ENCODE measurements around the gene MEI4.
"Not testable (repeated sequence)": the region's sequence is repeated elsewhere in the genome, so short reads cannot be mapped to it uniquely, and the experiment has no call there.

The MEI4 gene

GRCh38 chr6:77678048-77678447 lies 25.2 kb downstream of the MEI4 start:
- no peak overlapping the region for H3K27ac ChIP-seq (ENCODE audit: low read depth, low read length, severe bottlenecking)
- H3K4me1 ChIP-seq (ENCODE audit: control insufficient read depth, insufficient read depth, low read length, poor library complexity, severe bottlenecking), result no peaks in the 10 kb centered on the region
- no peaks in the 10 kb centered on the region for H3K9me3 ChIP-seq (ENCODE audit: control insufficient read depth, low read length)
- H3K4me3 ChIP-seq (ENCODE audit: extremely low read depth, insufficient read depth, low read length, poor library complexity, severe bottlenecking), result no peak overlapping the region
- no peaks in the 10 kb centered on the region for H3K36me3 ChIP-seq (ENCODE audit: control insufficient read depth, insufficient read depth, low read length)
- WGBS, 2 experiments (ENCODE audit: insufficient coverage in 2 of 2), result 86 to 100% methylated on average over 1 of the region's 4 CpGs

- Histone ChIP-seq H3K27ac (ENCODE audit: low read depth, low read length, severe bottlenecking) (no peak overlapping the region), H3K4me1 (ENCODE audit: control insufficient read depth, insufficient read depth, low read length, poor library complexity, severe bottlenecking) (no peaks in the 10 kb centered on the region), H3K4me3 (ENCODE audit: extremely low read depth, insufficient read depth, low read length, poor library complexity, severe bottlenecking) (no peak overlapping the region), H3K9me3 (ENCODE audit: control insufficient read depth, low read length) (no peaks in the 10 kb centered on the region), H3K36me3 (ENCODE audit: control insufficient read depth, insufficient read depth, low read length) (no peaks in the 10 kb centered on the region)
- whole genome bisulfite sequencing, 2 experiments (ENCODE audit: insufficient coverage in 2 of 2), result no CpG with 5 or more reads among the region's 1 CpG
Observed at GRCh38 chr6:77683515-77683914, 30.7 kb downstream of the MEI4 start.

GRCh38 chr6:77686931-77687330 lies 34.1 kb downstream of the MEI4 start:
- Histone ChIP-seq H3K4me1 (ENCODE audit: control insufficient read depth, insufficient read depth, low read length, poor library complexity, severe bottlenecking) (no peaks in the 10 kb centered on the region), H3K27ac (ENCODE audit: low read depth, low read length, severe bottlenecking) (no peak overlapping the region), H3K9me3 (ENCODE audit: control insufficient read depth, low read length) (no peaks in the 10 kb centered on the region), H3K36me3 (ENCODE audit: control insufficient read depth, insufficient read depth, low read length) (no peaks in the 10 kb centered on the region), H3K4me3 (ENCODE audit: extremely low read depth, insufficient read depth, low read length, poor library complexity, severe bottlenecking) (no peak overlapping the region)
- 100% methylated on average over 1 of the region's 2 CpGs; no CpG with 5 or more reads in 1 of the 2 experiments for WGBS, 2 experiments (ENCODE audit: insufficient coverage in 2 of 2)

GRCh38 chr6:77688649-77689048 lies 35.8 kb downstream of the MEI4 start:
- no peaks in the 10 kb centered on the region for H3K9me3 ChIP-seq (ENCODE audit: control insufficient read depth, low read length)
- no peaks in the 10 kb centered on the region for H3K4me1 ChIP-seq (ENCODE audit: control insufficient read depth, insufficient read depth, low read length, poor library complexity, severe bottlenecking)
- H3K4me3 ChIP-seq (ENCODE audit: extremely low read depth, insufficient read depth, low read length, poor library complexity, severe bottlenecking), result no peak overlapping the region
- H3K36me3 ChIP-seq (ENCODE audit: control insufficient read depth, insufficient read depth, low read length), result no peaks in the 10 kb centered on the region
- WGBS, 2 experiments (ENCODE audit: insufficient coverage in 2 of 2), result 75 to 100% methylated on average over 1 of the region's 1 CpG
- no peak overlapping the region for H3K27ac ChIP-seq (ENCODE audit: low read depth, low read length, severe bottlenecking)

- not testable (repeated sequence) for H3K27ac ChIP-seq (ENCODE audit: low read depth, low read length, severe bottlenecking); H3K4me3 ChIP-seq (ENCODE audit: extremely low read depth, insufficient read depth, low read length, poor library complexity, severe bottlenecking); H3K36me3 ChIP-seq (ENCODE audit: control insufficient read depth, insufficient read depth, low read length); H3K9me3 ChIP-seq (ENCODE audit: control insufficient read depth, low read length); H3K4me1 ChIP-seq (ENCODE audit: control insufficient read depth, insufficient read depth, low read length, poor library complexity, severe bottlenecking)
- 83 to 84% methylated on average over 4 to 6 of the region's 6 CpGs for WGBS, 2 experiments (ENCODE audit: insufficient coverage in 2 of 2)
Observed at GRCh38 chr6:77700095-77700494, 47.3 kb downstream of the MEI4 start.

GRCh38 chr6:77707603-77708002 lies 54.8 kb downstream of the MEI4 start:
- 100% methylated on average over 1 to 2 of the region's 2 CpGs for whole genome bisulfite sequencing, 2 experiments (ENCODE audit: insufficient coverage in 2 of 2)

GRCh38 chr6:77715588-77715987 lies 62.7 kb downstream of the MEI4 start:
- Histone ChIP-seq H3K9me3 (ENCODE audit: control insufficient read depth, low read length) (no peaks in the 10 kb centered on the region), H3K4me3 (ENCODE audit: extremely low read depth, insufficient read depth, low read length, poor library complexity, severe bottlenecking) (no peak overlapping the region), H3K36me3 (ENCODE audit: control insufficient read depth, insufficient read depth, low read length) (no peaks in the 10 kb centered on the region), H3K4me1 (ENCODE audit: control insufficient read depth, insufficient read depth, low read length, poor library complexity, severe bottlenecking) (no peaks in the 10 kb centered on the region), H3K27ac (ENCODE audit: low read depth, low read length, severe bottlenecking) (no peak overlapping the region)
- 93% methylated on average over 2 of the region's 6 CpGs; no CpG with 5 or more reads in 1 of the 2 experiments for WGBS, 2 experiments (ENCODE audit: insufficient coverage in 2 of 2)

More at GRCh38 chr6:77707603-77708002, 54.8 kb downstream of the MEI4 start:
- Histone ChIP-seq H3K4me1 (ENCODE audit: control insufficient read depth, insufficient read depth, low read length, poor library complexity, severe bottlenecking) (no peaks in the 10 kb centered on the region), H3K9me3 (ENCODE audit: control insufficient read depth, low read length) (no peaks in the 10 kb centered on the region), H3K36me3 (ENCODE audit: control insufficient read depth, insufficient read depth, low read length) (no peaks in the 10 kb centered on the region), H3K27ac (ENCODE audit: low read depth, low read length, severe bottlenecking) (no peak overlapping the region), H3K4me3 (ENCODE audit: extremely low read depth, insufficient read depth, low read length, poor library complexity, severe bottlenecking) (no peak overlapping the region)

- 33% methylated on average over 1 of the region's 1 CpG; no CpG with 5 or more reads in 1 of the 2 experiments for WGBS, 2 experiments (ENCODE audit: insufficient coverage in 2 of 2)
- H3K9me3 ChIP-seq (ENCODE audit: control insufficient read depth, low read length), result no peaks in the 10 kb centered on the region
Observed at GRCh38 chr6:77716311-77716710, 63.5 kb downstream of the MEI4 start.

GRCh38 chr6:77736010-77736409 lies 83.2 kb downstream of the MEI4 start:
- H3K27ac ChIP-seq (ENCODE audit: low read depth, low read length, severe bottlenecking); H3K4me1 ChIP-seq (ENCODE audit: control insufficient read depth, insufficient read depth, low read length, poor library complexity, severe bottlenecking); H3K9me3 ChIP-seq (ENCODE audit: control insufficient read depth, low read length); H3K4me3 ChIP-seq (ENCODE audit: extremely low read depth, insufficient read depth, low read length, poor library complexity, severe bottlenecking); H3K36me3 ChIP-seq (ENCODE audit: control insufficient read depth, insufficient read depth, low read length): not testable (repeated sequence)
- 88 to 96% methylated on average over 4 to 13 of the region's 13 CpGs for WGBS, 2 experiments (ENCODE audit: insufficient coverage in 2 of 2)

More at GRCh38 chr6:77716311-77716710, 63.5 kb downstream of the MEI4 start:
- H3K4me3 ChIP-seq (ENCODE audit: extremely low read depth, insufficient read depth, low read length, poor library complexity, severe bottlenecking), result no peak overlapping the region
- H3K27ac ChIP-seq (ENCODE audit: low read depth, low read length, severe bottlenecking), result no peak overlapping the region
- H3K36me3 ChIP-seq (ENCODE audit: control insufficient read depth, insufficient read depth, low read length), result no peaks in the 10 kb centered on the region
- no peaks in the 10 kb centered on the region for H3K4me1 ChIP-seq (ENCODE audit: control insufficient read depth, insufficient read depth, low read length, poor library complexity, severe bottlenecking)

- Histone ChIP-seq H3K9me3 (ENCODE audit: control insufficient read depth, low read length) (no peaks in the 10 kb centered on the region), H3K4me3 (ENCODE audit: extremely low read depth, insufficient read depth, low read length, poor library complexity, severe bottlenecking) (no peak overlapping the region), H3K27ac (ENCODE audit: low read depth, low read length, severe bottlenecking) (no peak overlapping the region), H3K4me1 (ENCODE audit: control insufficient read depth, insufficient read depth, low read length, poor library complexity, severe bottlenecking) (no peaks in the 10 kb centered on the region), H3K36me3 (ENCODE audit: control insufficient read depth, insufficient read depth, low read length) (no peaks in the 10 kb centered on the region)
- WGBS, 2 experiments (ENCODE audit: insufficient coverage in 2 of 2), result 33% methylated on average over 1 of the region's 1 CpG; no CpG with 5 or more reads in 1 of the 2 experiments
Observed at GRCh38 chr6:77740380-77740779, 87.5 kb downstream of the MEI4 start.

GRCh38 chr6:77752156-77752555 lies 99.3 kb downstream of the MEI4 start:
- H3K9me3 ChIP-seq (ENCODE audit: control insufficient read depth, low read length), result not testable (repeated sequence)
- 100% methylated on average over 1 of the region's 1 CpG; no CpG with 5 or more reads in 1 of the 2 experiments for WGBS, 2 experiments (ENCODE audit: insufficient coverage in 2 of 2)

More at GRCh38 chr6:77752156-77752555, 99.3 kb downstream of the MEI4 start:
- not testable (repeated sequence) for H3K27ac ChIP-seq (ENCODE audit: low read depth, low read length, severe bottlenecking); H3K4me3 ChIP-seq (ENCODE audit: extremely low read depth, insufficient read depth, low read length, poor library complexity, severe bottlenecking); H3K36me3 ChIP-seq (ENCODE audit: control insufficient read depth, insufficient read depth, low read length); H3K4me1 ChIP-seq (ENCODE audit: control insufficient read depth, insufficient read depth, low read length, poor library complexity, severe bottlenecking)

All from mesodermal cell (in vitro differentiated cells).